Activated T-cell treated with anti-CD3 and anti-CD28 coated beads, Interleukin-2, amount 50 U/mL, for 4 hours (primary cell): ENCODE results near the gene PLS3. TPM values are rescaled to one million over a fixed set of nuclear protein-coding genes. Genes with fewer than 3 reads are reported as not detected.

Experiments used
- ATAC-seq, 2 donors: fragments of 200-7000 bp; cut with Tn5 transposase; one replicate each; pipeline ENCODE4 v1.10.0; 2021
- DNase-seq: peaks from one replicate; pipeline ENCODE4 v3.0.0-alpha.2; 2020
- H3K27me3 Mint-ChIP-seq: one replicate; pipeline ENCODE4 v1.8.0; 2021; ENCODE audit warnings: low read depth, mixed read lengths
- H3K36me3 Mint-ChIP-seq: one replicate; pipeline ENCODE4 v1.8.0; 2022; ENCODE audit warnings: mixed read lengths; ENCODE audit not compliant: insufficient read depth
- H3K4me1 Mint-ChIP-seq: one replicate; pipeline ENCODE4 v1.8.0; 2021; ENCODE audit warnings: low read depth, mixed read lengths
- H3K4me3 Mint-ChIP-seq: one replicate; pipeline ENCODE4 v1.8.0; 2021; ENCODE audit warnings: mild to moderate bottlenecking, moderate library complexity, mixed read lengths
- H3K9me3 Mint-ChIP-seq: one replicate; pipeline ENCODE4 v1.8.0; 2021; ENCODE audit warnings: mixed read lengths
- total RNA-seq, 3 donors: library from RNA; stranded (reverse); gene quantifications; one replicate each; pipeline ENCODE4 v1.2.1, GENCODE V29; 2021

PLS3 gene
- total RNA-seq, 3 donors from 2014 or later: 0.63 to 1.3 (median 0.92) TPM

- H3K4me3 Mint-ChIP-seq: no peak overlapping the region
- H3K4me1 Mint-ChIP-seq: no peaks in the 10 kb centered on the region
- no peaks in the 10 kb centered on the region for H3K9me3 Mint-ChIP-seq
- DNase-seq (no peak), ATAC-seq (no peak)
- no peaks in the 10 kb centered on the region for H3K27me3 Mint-ChIP-seq
- H3K36me3 Mint-ChIP-seq: no peaks in the 10 kb centered on the region
These were observed 21.9 kb downstream of the PLS3 start for GRCh38 chrX:115582616-115583495.

DNA sequence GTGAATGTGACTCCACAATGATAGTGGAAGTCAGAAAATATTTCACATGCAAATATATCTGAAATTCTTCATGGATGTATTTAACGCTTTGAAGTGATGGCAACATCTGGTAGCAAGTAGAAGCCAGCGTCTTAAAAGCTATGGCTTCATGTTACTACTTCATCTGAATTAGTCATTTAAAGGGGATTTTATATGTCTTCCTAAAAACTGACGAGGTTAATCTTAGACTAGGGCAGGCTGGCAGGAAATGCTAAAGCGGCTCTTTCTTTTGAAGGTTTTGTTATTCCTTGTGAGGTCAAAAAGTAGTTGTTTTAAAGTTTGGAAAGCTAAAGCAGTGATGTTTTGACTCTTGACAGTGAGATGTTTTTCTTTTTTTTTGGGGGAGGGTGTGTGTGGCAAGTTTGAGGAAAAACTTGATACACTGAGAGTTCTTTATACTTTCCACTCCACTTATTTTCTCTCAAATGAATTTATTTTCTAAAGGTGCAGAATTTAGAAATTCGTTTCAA lies 22.6 kb downstream of the PLS3 start:
- H3K9me3 Mint-ChIP-seq: no peaks in the 10 kb centered on the region
- no peaks in the 10 kb centered on the region for H3K27me3 Mint-ChIP-seq
- ATAC-seq (no peak), DNase-seq (no peak)
- H3K36me3 Mint-ChIP-seq: no peaks in the 10 kb centered on the region
- no peak overlapping the region for H3K4me3 Mint-ChIP-seq
- no peaks in the 10 kb centered on the region for H3K4me1 Mint-ChIP-seq

- Mint-ChIP-seq H3K4me3 (no peak overlapping the region), H3K27me3 (no peaks in the 10 kb centered on the region), H3K36me3 (no peaks in the 10 kb centered on the region), H3K4me1 (no peaks in the 10 kb centered on the region), H3K9me3 (no peaks in the 10 kb centered on the region)
- ATAC-seq (peak; percentile 46 to 73), DNase-seq (no peak)
These were observed 23.7 kb downstream of the PLS3 start for GRCh38 chrX:115584696-115585095.

DNA sequence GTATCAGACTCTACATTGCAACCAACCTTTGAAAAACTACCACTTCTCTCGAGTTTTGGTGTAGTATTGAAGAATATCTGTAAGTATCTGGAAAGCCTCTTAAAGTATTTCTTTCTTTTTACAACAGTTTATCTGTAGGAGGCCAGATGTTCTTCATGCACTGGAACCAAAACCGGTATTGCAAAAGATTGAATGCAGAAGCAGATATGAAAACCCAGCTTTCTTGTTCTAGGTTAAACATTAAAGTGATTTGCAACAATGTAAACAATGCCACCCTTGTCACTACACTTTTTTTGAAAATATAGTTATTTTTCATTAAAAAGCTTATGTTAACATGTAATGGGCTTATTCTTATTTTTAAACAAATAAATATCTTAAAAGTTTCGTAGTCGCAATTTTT lies 27.2 kb downstream of the PLS3 start:
- Mint-ChIP-seq H3K9me3 (no peaks in the 10 kb centered on the region), H3K36me3 (no peaks in the 10 kb centered on the region), H3K27me3 (no peaks in the 10 kb centered on the region), H3K4me3 (no peak overlapping the region), H3K4me1 (no peaks in the 10 kb centered on the region)
- ATAC-seq: no peak
- DNase-seq: no peak

- Mint-ChIP-seq H3K27me3 (no peaks in the 10 kb centered on the region), H3K4me1 (no peaks in the 10 kb centered on the region), H3K36me3 (no peaks in the 10 kb centered on the region), H3K9me3 (no peaks in the 10 kb centered on the region), H3K4me3 (no peak overlapping the region)
- no peak for DNase-seq
- no peak for ATAC-seq
These were observed 28.4 kb downstream of the PLS3 start for GRCh38 chrX:115589419-115589818.

DNA sequence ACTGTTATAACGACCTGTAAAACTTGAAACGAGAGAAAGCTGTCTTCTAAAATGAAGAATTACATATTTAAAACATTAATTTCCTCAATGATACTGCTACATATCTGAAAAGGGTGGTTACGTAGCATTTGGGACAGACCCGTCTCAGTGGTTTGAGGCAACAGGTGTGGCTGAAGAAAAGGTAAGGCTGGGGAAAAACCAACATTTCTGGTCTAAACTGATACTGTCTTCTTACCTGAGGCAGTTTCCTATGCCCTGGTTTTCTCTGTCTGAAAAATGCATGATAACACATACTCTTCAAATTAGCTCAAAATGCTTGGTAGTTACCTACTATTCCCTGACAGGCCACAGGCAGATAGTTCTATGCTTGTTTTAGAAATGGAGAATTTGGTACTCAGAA lies 30.4 kb downstream of the PLS3 start:
- no peak overlapping the region for H3K4me3 Mint-ChIP-seq
- H3K27me3 Mint-ChIP-seq: no peaks in the 10 kb centered on the region

GRCh38 chrX:115591856-115592842 lies 31.2 kb downstream of the PLS3 start:
- DNase-seq (no peak), ATAC-seq (no peak)
- H3K4me1 Mint-ChIP-seq: no peaks in the 10 kb centered on the region
- H3K27me3 Mint-ChIP-seq: no peaks in the 10 kb centered on the region
- no peak overlapping the region for H3K4me3 Mint-ChIP-seq
- H3K36me3 Mint-ChIP-seq: no peaks in the 10 kb centered on the region
- no peaks in the 10 kb centered on the region for H3K9me3 Mint-ChIP-seq

More for the DNA sequence above, 30.4 kb downstream of the PLS3 start:
- DNase-seq (no peak), ATAC-seq (no peak)
- no peaks in the 10 kb centered on the region for H3K36me3 Mint-ChIP-seq
- H3K4me1 Mint-ChIP-seq: no peaks in the 10 kb centered on the region
- no peaks in the 10 kb centered on the region for H3K9me3 Mint-ChIP-seq

GRCh38 chrX:115592997-115593734 lies 32.2 kb downstream of the PLS3 start:
- Mint-ChIP-seq H3K4me3 (no peak overlapping the region), H3K9me3 (no peaks in the 10 kb centered on the region), H3K4me1 (no peaks in the 10 kb centered on the region)

GRCh38 chrX:115595049-115595448 lies 34.1 kb downstream of the PLS3 start:
- H3K9me3 Mint-ChIP-seq: no peaks in the 10 kb centered on the region
- no peak for DNase-seq
- no peaks in the 10 kb centered on the region for H3K36me3 Mint-ChIP-seq
- no peaks in the 10 kb centered on the region for H3K4me1 Mint-ChIP-seq
- H3K4me3 Mint-ChIP-seq: no peak overlapping the region
- ATAC-seq: no peak
- H3K27me3 Mint-ChIP-seq: no peaks in the 10 kb centered on the region

More at GRCh38 chrX:115592997-115593734, 32.2 kb downstream of the PLS3 start:
- DNase-seq: no peak
- no peak for ATAC-seq
- Mint-ChIP-seq H3K27me3 (no peaks in the 10 kb centered on the region), H3K36me3 (no peaks in the 10 kb centered on the region)

DNA sequence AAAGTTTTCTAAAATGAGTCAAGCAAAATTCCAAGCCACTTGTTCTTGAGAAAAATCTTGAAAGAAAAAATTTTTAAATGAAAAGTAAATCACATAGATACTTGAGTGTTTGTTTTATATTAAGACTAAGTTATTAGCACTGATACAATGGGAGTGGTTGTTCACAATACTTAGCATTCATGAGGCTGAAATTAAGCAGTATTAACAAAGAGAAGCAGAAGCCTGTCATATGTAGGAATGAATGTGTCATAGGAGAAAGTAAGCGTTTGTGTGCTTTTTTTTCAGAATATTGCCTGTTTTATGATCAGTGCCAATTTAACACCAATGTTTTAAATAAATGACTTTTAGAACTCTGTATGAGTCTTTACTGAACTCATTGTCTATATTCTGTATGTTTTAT lies 37.6 kb downstream of the PLS3 start:
- no peaks in the 10 kb centered on the region for H3K4me1 Mint-ChIP-seq

GRCh38 chrX:115602308-115602707 lies 41.3 kb downstream of the PLS3 start:
- ATAC-seq (no peak), DNase-seq (no peak)
- no peaks in the 10 kb centered on the region for H3K27me3 Mint-ChIP-seq
- no peaks in the 10 kb centered on the region for H3K4me1 Mint-ChIP-seq
- no peaks in the 10 kb centered on the region for H3K36me3 Mint-ChIP-seq
- H3K9me3 Mint-ChIP-seq: no peaks in the 10 kb centered on the region
- H3K4me3 Mint-ChIP-seq: no peak overlapping the region

More for the DNA sequence above, 37.6 kb downstream of the PLS3 start:
- Mint-ChIP-seq H3K4me3 (no peak overlapping the region), H3K9me3 (no peaks in the 10 kb centered on the region), H3K27me3 (no peaks in the 10 kb centered on the region), H3K36me3 (no peaks in the 10 kb centered on the region)
- DNase-seq (no peak), ATAC-seq (no peak)

GRCh38 chrX:115602729-115603389 lies 41.9 kb downstream of the PLS3 start:
- DNase-seq (no peak), ATAC-seq (no peak)
- Mint-ChIP-seq H3K27me3 (no peaks in the 10 kb centered on the region), H3K9me3 (no peaks in the 10 kb centered on the region), H3K36me3 (no peaks in the 10 kb centered on the region), H3K4me3 (no peak overlapping the region), H3K4me1 (no peaks in the 10 kb centered on the region)

DNA sequence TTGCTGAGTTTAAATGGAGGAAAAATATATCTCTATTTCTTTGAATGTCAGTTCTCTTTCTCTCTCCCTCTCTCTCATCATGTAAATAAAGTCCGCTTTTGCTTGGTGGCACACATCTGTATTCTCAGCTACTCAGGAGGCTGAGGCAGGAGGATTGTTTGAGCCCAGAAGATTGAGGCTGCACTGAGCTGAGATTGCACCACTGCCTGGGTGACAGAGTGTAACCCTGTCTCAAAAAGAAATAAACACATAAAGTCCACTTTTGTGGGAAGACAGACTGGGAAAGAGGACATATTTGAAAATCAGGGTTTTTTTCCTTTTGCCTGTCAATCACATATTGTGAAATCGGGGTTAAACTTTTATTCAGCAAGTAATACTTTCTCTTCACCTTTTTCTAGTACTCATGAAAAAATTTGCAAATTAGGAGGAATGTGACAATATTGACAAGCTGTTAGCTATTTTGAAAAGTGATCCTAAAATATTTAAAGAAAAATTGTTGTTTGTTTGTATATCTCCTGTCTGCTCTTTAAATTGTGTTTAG lies 42.6 kb downstream of the PLS3 start:
- no peak for DNase-seq
- H3K4me1 Mint-ChIP-seq: no peaks in the 10 kb centered on the region
- no peaks in the 10 kb centered on the region for H3K27me3 Mint-ChIP-seq
- no peaks in the 10 kb centered on the region for H3K36me3 Mint-ChIP-seq
- no peak overlapping the region for H3K4me3 Mint-ChIP-seq
- no peak for ATAC-seq
- no peaks in the 10 kb centered on the region for H3K9me3 Mint-ChIP-seq
